Smooth muscle cell (in vitro differentiated cells): ENCODE measurements around the gene NHLRC4. TPM values are rescaled to one million over a fixed set of nuclear protein-coding genes. Genes with fewer than 3 reads are reported as not detected.

Experiments used
- DNase-seq: peaks from one replicate; lab custom pipeline; 2025; ENCODE audit not compliant: unreplicated experiment; lab: John Stamatoyannopoulos, UW
- H2AFZ ChIP-seq: fragments of 200-600 bp; sonication (generic); 2 replicates; pipeline ENCODE4 v1.6.0; 2016; ENCODE audit warnings: antibody characterized with exemption, low read depth, mild to moderate bottlenecking
- H3F3A ChIP-seq: fragments of 200-600 bp; sonication (generic); 2 replicates; pipeline ENCODE4 v1.6.0; 2017; ENCODE audit warnings: antibody characterized with exemption, low read depth
- H3K27ac ChIP-seq: fragments of 200-600 bp; sonication (generic); 2 replicates; pipeline ENCODE4 v1.5.1; 2016; ENCODE audit warnings: low read depth, mild to moderate bottlenecking
- H3K27me3 ChIP-seq: fragments of 200-600 bp; sonication (generic); 2 replicates; pipeline ENCODE4 v1.6.1; 2016; ENCODE audit warnings: low read depth, mild to moderate bottlenecking
- H3K36me3 ChIP-seq: fragments of 200-600 bp; sonication (generic); 2 replicates; pipeline ENCODE4 v1.5.1; 2016; ENCODE audit warnings: low read depth
- H3K4me1 ChIP-seq: fragments of 200-600 bp; sonication (generic); 2 replicates; pipeline ENCODE4 v1.5.1; 2016; ENCODE audit warnings: low read depth
- H3K4me2 ChIP-seq: fragments of 200-600 bp; sonication (generic); 2 replicates; pipeline ENCODE4 v1.6.0; 2016; ENCODE audit warnings: mild to moderate bottlenecking
- H3K4me3 ChIP-seq: fragments of 200-600 bp; sonication (generic); 2 replicates; pipeline ENCODE4 v1.5.1; 2016; ENCODE audit warnings: mild to moderate bottlenecking
- H3K79me2 ChIP-seq: fragments of 200-600 bp; sonication (generic); 2 replicates; pipeline ENCODE4 v1.6.0; 2016; ENCODE audit warnings: low read depth, mild to moderate bottlenecking
- H3K9ac ChIP-seq: fragments of 200-600 bp; sonication (generic); 2 replicates; pipeline ENCODE4 v1.6.0; 2016; ENCODE audit warnings: low read depth
- H3K9me3 ChIP-seq: fragments of 200-600 bp; sonication (generic); replicated peaks from 2 replicates; pipeline ENCODE4 v1.5.1; 2016; ENCODE audit warnings: low read depth
- H4K20me1 ChIP-seq: fragments of 200-600 bp; sonication (generic); 2 replicates; pipeline ENCODE4 v1.6.0; 2016; ENCODE audit warnings: low read depth
- CTCF ChIP-seq: fragments of 200-600 bp; sonication (generic); IDR thresholded peaks from 2 replicates; pipeline ENCODE4 v1.5.1; 2017; ENCODE audit warnings: borderline replicate concordance, mild to moderate bottlenecking, antibody characterized with exemption; ENCODE audit not compliant: insufficient read depth, poor library complexity, severe bottlenecking
- WGBS: methylation state at CpG from one replicate; pipeline ENCODE4 v1.1.7; 2016; ENCODE audit warnings: low lambda C conversion rate; 5-methylcytosine and 5-hydroxymethylcytosine counted together
- polyA plus RNA-seq: library from polyadenylated mRNA; unstranded; fragments of >200 nt; fragmentation: Nextera tagmentation; extraction: Ambion mirVana; gene quantifications from 2 replicates; pipeline ENCODE4 v1.2.1, GENCODE V29; 2016
- total RNA-seq: library from RNA; depleted of rRNA; stranded (reverse); fragments of >200 nt; gene quantifications from 2 replicates; pipeline ENCODE4 v1.2.3, GENCODE V29; 2014

NHLRC4 gene
- total and polyA plus RNA-seq, 2 experiments from 2014 or later: 0.18 to 0.85 TPM

GRCh38 chr16:519841-520687 lies 46.7 kb upstream of the NHLRC4 start:
- Histone ChIP-seq H3K4me2 (no peak overlapping the region), H4K20me1 (peaks cover 18% of the 10 kb centered on the region), H3K4me1 (peaks cover under 1% of the 10 kb centered on the region), H3K9me3 (no peaks in the 10 kb centered on the region), H3K27me3 (no peaks in the 10 kb centered on the region), H3K36me3 (no peaks in the 10 kb centered on the region), H3K4me3 (no peak overlapping the region), H3F3A (peaks cover under 1% of the 10 kb centered on the region), H3K27ac (no peak overlapping the region), H3K79me2 (peaks cover 3% of the 10 kb centered on the region), H2AFZ (no peak overlapping the region), H3K9ac (no peak overlapping the region)
- no peak for DNase-seq
- no peak for TF ChIP-seq CTCF
- WGBS: 97% methylated on average over 34 of the region's 35 CpGs

- DNase-seq: no peak
- Histone ChIP-seq H3K4me3 (no peak overlapping the region), H3K4me1 (peaks cover 6% of the 10 kb centered on the region), H3K4me2 (no peak overlapping the region), H3K27me3 (no peaks in the 10 kb centered on the region), H2AFZ (no peak overlapping the region), H3K36me3 (no peaks in the 10 kb centered on the region), H4K20me1 (peaks cover 25% of the 10 kb centered on the region), H3K79me2 (peaks cover 3% of the 10 kb centered on the region), H3K9me3 (no peaks in the 10 kb centered on the region), H3K27ac (no peak overlapping the region), H3K9ac (no peak overlapping the region), H3F3A (peaks cover 3% of the 10 kb centered on the region)
- WGBS: 95% methylated on average over 13 of the region's 13 CpGs
- no peak for TF ChIP-seq CTCF
Measured at GRCh38 chr16:520847-521246, 46.0 kb upstream of the NHLRC4 start.

GRCh38 chr16:521381-522210 lies 45.2 kb upstream of the NHLRC4 start:
- peaks cover 30% of the 10 kb centered on the region for H4K20me1 ChIP-seq
- H3K27me3 ChIP-seq: no peaks in the 10 kb centered on the region
- H3K4me1 ChIP-seq: peaks cover 14% of the 10 kb centered on the region
- H3K27ac ChIP-seq: no peak overlapping the region
- no peak overlapping the region for H3K4me2 ChIP-seq
- peak; percentile 9 for TF ChIP-seq CTCF
- H3F3A ChIP-seq: peaks cover 3% of the 10 kb centered on the region
- peaks cover 3% of the 10 kb centered on the region for H3K79me2 ChIP-seq
- H3K4me3 ChIP-seq: no peak overlapping the region
- H3K9ac ChIP-seq: no peak overlapping the region
- H3K9me3 ChIP-seq: no peaks in the 10 kb centered on the region
- 86% methylated on average over 34 of the region's 34 CpGs for WGBS
- H2AFZ ChIP-seq: no peak overlapping the region
- DNase-seq: no peak
- H3K36me3 ChIP-seq: no peaks in the 10 kb centered on the region
